Esophagus squamous epithelium (tissue), 4 donors: ENCODE results near the gene FOXK2.
"Not testable (repeated sequence)": the region's sequence is repeated elsewhere in the genome, so short reads cannot be mapped to it uniquely, and the experiment has no call there.

ENCODE experiments used
- CTCF ChIP-seq, 6 experiments: fragments of 450-650 bp in 4 of 6; fragments of 200-600 bp in 2 of 6; sonication (generic) in 2 of 6; IDR thresholded peaks; one replicate each; pipeline ENCODE4 v1.5.1; 2016 to 2019; ENCODE audit warnings: antibody characterized with exemption in 6 of 6, mild to moderate bottlenecking in 4 of 6, moderate library complexity in 4 of 6
- POLR2A ChIP-seq, 4 donors: fragments of 450-650 bp; IDR thresholded peaks; one replicate each; pipeline ENCODE4 v1.6.1; 2017; ENCODE audit warnings: antibody characterized with exemption in 4 of 4, mild to moderate bottlenecking in 4 of 4, moderate library complexity in 3 of 4

- TF ChIP-seq CTCF, POLR2A (IDR thresholded peaks at IDR 0.05): not testable (repeated sequence)
These were observed 56.2 kb downstream of the FOXK2 start for GRCh38 chr17:82575581-82576221.
